ENCODE data around the gene PUM1.
A peak's percentile ranks its signal among the peaks of the same experiment; 100 is the strongest.
"Not testable (repeated sequence)": the region's sequence is repeated elsewhere in the genome, so short reads cannot be mapped to it uniquely, and the experiment has no call there.

PUM1 gene
- total RNA-seq: 169 to 217 reads per million in 2 donors

- DNase-seq: peak; percentile 98
Measured at GRCh38 chr1:31065310-31066217, at the start of gene PUM1. Gene PUM1 (minus strand): TSS chr1:31065717. CDS start chr1:31059566, 6,151 bp downstream.

- DNase-seq: no peak
Measured at GRCh38 chr1:31112266-31112935, 46.9 kb upstream of the PUM1 start.

- DNase-seq: no peak
Measured at GRCh38 chr1:31111290-31111951, 45.9 kb upstream of the PUM1 start.

GRCh38 chr1:31110846-31111245 lies 45.3 kb upstream of the PUM1 start:
- DNase-seq: no peak

GRCh38 chr1:31108861-31109260 lies 43.3 kb upstream of the PUM1 start:
- no peak for DNase-seq

GRCh38 chr1:31105646-31106045 lies 40.1 kb upstream of the PUM1 start:
- no peak for DNase-seq

GRCh38 chr1:31102501-31102950 lies 37.0 kb upstream of the PUM1 start:
- no peak for DNase-seq

GRCh38 chr1:31101147-31101502 lies 35.6 kb upstream of the PUM1 start:
- DNase-seq: no peak

GRCh38 chr1:31099293-31100032 lies 33.9 kb upstream of the PUM1 start:
- no peak for DNase-seq

- DNase-seq: no peak
Measured at GRCh38 chr1:31095985-31096384, 30.5 kb upstream of the PUM1 start.

- no peak for DNase-seq
Measured at GRCh38 chr1:31095298-31095981, 29.9 kb upstream of the PUM1 start.

- not testable (repeated sequence) for DNase-seq
Measured at GRCh38 chr1:31088081-31088480, 22.6 kb upstream of the PUM1 start.

- no peak for DNase-seq
Measured at GRCh38 chr1:31084782-31085569, 19.5 kb upstream of the PUM1 start.

- DNase-seq: no peak
Measured at GRCh38 chr1:31082385-31082784, 16.9 kb upstream of the PUM1 start.

- no peak for DNase-seq
Measured at GRCh38 chr1:31073044-31073443, 7.5 kb upstream of the PUM1 start.

- DNase-seq: no peak
Measured at GRCh38 chr1:31072304-31072746, 6.8 kb upstream of the PUM1 start.

- no peak for DNase-seq
Measured at GRCh38 chr1:31069392-31069791, 3.9 kb upstream of the PUM1 start.

GRCh38 chr1:31064718-31065309 lies 703 bp downstream of the PUM1 start:
- no peak for DNase-seq

GRCh38 chr1:31064111-31064717 lies 1.3 kb downstream of the PUM1 start:
- no peak for DNase-seq

GRCh38 chr1:31063631-31064030 lies 1.9 kb downstream of the PUM1 start:
- no peak for DNase-seq

All from T-helper 9 cell (primary cell).